HG03135 (cell line): ENCODE results near the gene MAFF.
"Not testable (repeated sequence)": the region's sequence is repeated elsewhere in the genome, so short reads cannot be mapped to it uniquely, and the experiment has no call there.

Experiments used
- ATAC-seq: cut with Tn5 transposase; IDR thresholded peaks from one replicate; pipeline ENCODE4 v1.9.1; 2021; ENCODE audit warnings: mild to moderate bottlenecking, moderate library complexity; ENCODE audit not compliant: unreplicated experiment

The MAFF gene

GRCh38 chr22:38221908-38222796, 20.4 kb downstream of the MAFF start:
- ATAC-seq, result no peak

- ATAC-seq, result no peak
Observed at GRCh38 chr22:38222797-38223119, 21.0 kb downstream of the MAFF start.

GRCh38 chr22:38223289-38223960, 21.6 kb downstream of the MAFF start:
- no peak for ATAC-seq

- ATAC-seq, result no peak
Observed at GRCh38 chr22:38226853-38227649, 25.3 kb downstream of the MAFF start.

GRCh38 chr22:38228326-38228872, 26.6 kb downstream of the MAFF start:
- no peak for ATAC-seq

- ATAC-seq, result no peak
Observed at GRCh38 chr22:38228873-38229740, 27.3 kb downstream of the MAFF start.

GRCh38 chr22:38230108-38230825, 28.5 kb downstream of the MAFF start:
- no peak for ATAC-seq

GRCh38 chr22:38230916-38231315, 29.1 kb downstream of the MAFF start:
- no peak for ATAC-seq

GRCh38 chr22:38232196-38232595, 30.4 kb downstream of the MAFF start:
- no peak for ATAC-seq

- ATAC-seq, result no peak
Observed at GRCh38 chr22:38233427-38233826, 31.6 kb downstream of the MAFF start.

- not testable (repeated sequence) for ATAC-seq
Observed at GRCh38 chr22:38233856-38234255, 32.1 kb downstream of the MAFF start.

GRCh38 chr22:38235240-38235850, 33.6 kb downstream of the MAFF start:
- no peak for ATAC-seq

- no peak for ATAC-seq
Observed at GRCh38 chr22:38236786-38237185, 35.0 kb downstream of the MAFF start.

GRCh38 chr22:38238519-38239071, 36.8 kb downstream of the MAFF start:
- ATAC-seq, result no peak

GRCh38 chr22:38239101-38239761, 37.4 kb downstream of the MAFF start:
- ATAC-seq, result no peak

GRCh38 chr22:38240734-38241252, 39.0 kb downstream of the MAFF start:
- ATAC-seq, result no peak

- ATAC-seq, result no peak
Observed at GRCh38 chr22:38243007-38243765, 41.4 kb downstream of the MAFF start.
